LNCaP clone FGC (cell line): ENCODE data around the gene TCF3.

Experiments
- DNase-seq: peaks from one replicate; pipeline ENCODE4 v3.0.0-alpha.2; 2011; ENCODE audit warnings: low read depth
- H3K4me3 ChIP-seq: 2 replicates; pipeline ENCODE4 v1.5.1; 2011; ENCODE audit warnings: mild to moderate bottlenecking, low read depth, low read length, control low read depth
- TF ChIP-seq, protein P1 (sequence below): IDR thresholded peaks from 2 replicates; pipeline ENCODE4 v1.5.1; 2012; ENCODE audit warnings: mild to moderate bottlenecking; ENCODE audit not compliant: control insufficient read depth, insufficient read depth; ENCODE audit errors: extremely low read depth

Gene TCF3

DNA sequence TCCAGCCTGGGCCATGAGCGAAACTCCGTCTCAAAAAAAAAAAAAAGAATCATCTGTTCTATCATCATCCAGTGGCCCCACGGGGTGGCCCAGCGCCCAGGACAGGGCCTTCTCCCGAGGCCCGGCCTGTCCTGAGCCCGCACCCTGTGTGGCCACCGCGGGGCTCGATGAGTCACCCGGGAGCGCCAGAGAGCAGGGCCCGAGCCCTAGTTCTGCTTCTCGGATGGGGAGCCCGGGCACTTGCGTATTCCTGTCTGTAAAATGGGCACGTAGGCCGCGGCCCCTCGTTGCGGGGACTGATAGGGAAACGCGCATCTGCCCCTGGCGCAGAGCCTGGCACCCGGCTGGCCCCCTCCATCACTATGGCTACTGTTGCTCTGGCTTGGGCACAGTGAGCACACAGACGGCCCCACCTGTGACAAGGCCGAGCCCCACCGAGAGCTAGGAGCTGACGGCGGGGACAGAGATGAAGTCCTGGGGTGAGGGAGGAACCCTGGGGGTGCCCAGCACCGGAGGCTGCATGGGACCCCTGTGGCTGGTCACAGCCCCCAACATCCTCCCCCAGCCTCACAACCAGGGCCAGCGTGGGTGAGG, 25.9 kb downstream of the TCF3 start:
- DNase-seq = no peak
- no peak overlapping the region for H3K4me3 ChIP-seq
- TF ChIP-seq, protein P1, sequence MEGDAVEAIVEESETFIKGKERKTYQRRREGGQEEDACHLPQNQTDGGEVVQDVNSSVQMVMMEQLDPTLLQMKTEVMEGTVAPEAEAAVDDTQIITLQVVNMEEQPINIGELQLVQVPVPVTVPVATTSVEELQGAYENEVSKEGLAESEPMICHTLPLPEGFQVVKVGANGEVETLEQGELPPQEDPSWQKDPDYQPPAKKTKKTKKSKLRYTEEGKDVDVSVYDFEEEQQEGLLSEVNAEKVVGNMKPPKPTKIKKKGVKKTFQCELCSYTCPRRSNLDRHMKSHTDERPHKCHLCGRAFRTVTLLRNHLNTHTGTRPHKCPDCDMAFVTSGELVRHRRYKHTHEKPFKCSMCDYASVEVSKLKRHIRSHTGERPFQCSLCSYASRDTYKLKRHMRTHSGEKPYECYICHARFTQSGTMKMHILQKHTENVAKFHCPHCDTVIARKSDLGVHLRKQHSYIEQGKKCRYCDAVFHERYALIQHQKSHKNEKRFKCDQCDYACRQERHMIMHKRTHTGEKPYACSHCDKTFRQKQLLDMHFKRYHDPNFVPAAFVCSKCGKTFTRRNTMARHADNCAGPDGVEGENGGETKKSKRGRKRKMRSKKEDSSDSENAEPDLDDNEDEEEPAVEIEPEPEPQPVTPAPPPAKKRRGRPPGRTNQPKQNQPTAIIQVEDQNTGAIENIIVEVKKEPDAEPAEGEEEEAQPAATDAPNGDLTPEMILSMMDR = no peak

DNA sequence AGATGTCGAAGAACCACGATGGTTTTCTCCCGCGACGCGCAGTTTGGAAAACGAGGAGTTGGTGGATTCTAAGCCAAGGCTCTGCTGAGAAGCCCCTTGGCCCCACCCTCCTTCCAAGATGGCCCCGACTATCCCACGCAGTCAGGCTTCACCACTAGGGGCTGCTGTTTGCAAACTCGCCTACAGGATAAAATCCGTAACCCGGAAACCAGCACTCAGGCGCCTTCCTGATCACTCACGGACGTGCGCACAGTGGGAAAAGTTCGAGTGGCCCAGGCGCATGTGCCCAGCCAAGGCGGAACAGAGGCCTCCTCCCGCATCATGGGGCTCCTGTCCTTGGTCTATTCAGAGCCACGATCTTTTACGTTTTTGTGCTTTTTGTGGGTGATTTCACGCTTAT, 28.0 kb downstream of the TCF3 start:
- H3K4me3 ChIP-seq = no peak overlapping the region
- DNase-seq = no peak
- TF ChIP-seq, protein P1 = peak; percentile 43

GRCh38 chr19:1622541-1622940, 29.9 kb downstream of the TCF3 start:
- no peak overlapping the region for H3K4me3 ChIP-seq
- no peak for DNase-seq
- TF ChIP-seq, protein P1 = no peak

- no peak for DNase-seq
- TF ChIP-seq, protein P1 = no peak
- H3K4me3 ChIP-seq = no peak overlapping the region
These were observed 30.4 kb downstream of the TCF3 start for GRCh38 chr19:1622007-1622406.

GRCh38 chr19:1621574-1621973, 30.8 kb downstream of the TCF3 start:
- TF ChIP-seq, protein P1 = no peak
- no peak overlapping the region for H3K4me3 ChIP-seq
- no peak for DNase-seq

DNA sequence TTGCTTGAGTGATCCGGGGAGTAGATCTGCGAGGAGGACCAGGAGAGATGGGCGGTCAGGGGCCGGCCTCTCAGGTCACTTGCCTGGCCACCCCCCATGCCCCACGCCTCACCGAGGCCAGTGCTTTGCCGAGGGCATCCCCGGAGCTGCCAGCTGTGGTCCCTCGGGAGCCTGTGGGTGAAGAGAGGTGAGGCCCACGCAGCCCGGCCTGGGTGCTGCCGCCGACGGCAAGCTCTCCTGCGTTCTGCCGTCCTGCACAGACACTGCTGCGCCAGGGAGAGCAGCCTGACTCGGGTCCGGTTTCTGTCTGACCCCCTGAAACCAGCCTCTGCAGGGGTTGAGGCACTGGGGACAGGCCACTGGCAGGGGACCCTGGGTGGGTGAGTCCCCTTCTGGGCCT, 31.4 kb downstream of the TCF3 start:
- DNase-seq = no peak
- H3K4me3 ChIP-seq = no peak overlapping the region
- TF ChIP-seq, protein P1 = no peak

- no peak overlapping the region for H3K4me3 ChIP-seq
- DNase-seq = no peak
- TF ChIP-seq, protein P1 = no peak
These were observed 31.9 kb downstream of the TCF3 start for GRCh38 chr19:1620502-1620901.
